Measurements from ENCODE around the gene EHMT2. TPM values are rescaled to one million over a fixed set of nuclear protein-coding genes. Genes with fewer than 3 reads are reported as not detected.
A peak's percentile ranks its signal among the peaks of the same experiment; 100 is the strongest.

The EHMT2 gene
- total RNA-seq, 1 donor from 2014 or later = 135 TPM

- H3K36me3 Mint-ChIP-seq = peaks cover 4% of the 10 kb centered on the region
- no peaks in the 10 kb centered on the region for H3K27me3 Mint-ChIP-seq (ENCODE audit: low read depth)
- TF ChIP-seq CTCF (IDR thresholded peaks at IDR 0.05; ENCODE audit: unreplicated experiment) = no peak
- H3K27ac Mint-ChIP-seq = peak within 1 kb of the TSS; percentile 100
- no peaks in the 10 kb centered on the region for H3K9me3 Mint-ChIP-seq
- DNase-seq (ENCODE audit: low spot score in 2 of 2, unreplicated experiment in 2 of 2) = peak; percentile 97 to 98
- H3K4me1 Mint-ChIP-seq = peaks cover 20% of the 10 kb centered on the region
- peak within 1 kb of the TSS; percentile 97 for H3K4me3 Mint-ChIP-seq
These were observed 34.9 kb downstream of the EHMT2 start, which contains the start of gene NEU1 for GRCh38 chr6:31862344-31863235. NEU1 (minus strand) TSS chr6:31862821; CDS start chr6:31862776, 45 bp downstream.

- Mint-ChIP-seq H3K36me3 (peaks cover 8% of the 10 kb centered on the region), H3K27me3 (ENCODE audit: low read depth) (no peaks in the 10 kb centered on the region), H3K27ac (peak overlapping the region; percentile 100), H3K4me3 (peak overlapping the region; percentile 97), H3K9me3 (no peaks in the 10 kb centered on the region), H3K4me1 (peaks cover 20% of the 10 kb centered on the region)
- no peak for TF ChIP-seq CTCF (IDR thresholded peaks at IDR 0.05; ENCODE audit: unreplicated experiment)
- no peak for DNase-seq (ENCODE audit: low spot score in 2 of 2, unreplicated experiment in 2 of 2)
These were observed 35.6 kb downstream of the EHMT2 start for GRCh38 chr6:31861919-31862343.

GRCh38 chr6:31861150-31861549, 36.3 kb downstream of the EHMT2 start:
- no peak for TF ChIP-seq CTCF (IDR thresholded peaks at IDR 0.05; ENCODE audit: unreplicated experiment)
- no peak for DNase-seq (ENCODE audit: low spot score in 2 of 2, unreplicated experiment in 2 of 2)
- H3K27ac Mint-ChIP-seq = no peak overlapping the region

GRCh38 chr6:31860349-31860748, 37.1 kb downstream of the EHMT2 start:
- Mint-ChIP-seq H3K4me3 (no peak overlapping the region), H3K36me3 (peaks cover 12% of the 10 kb centered on the region), H3K27ac (no peak overlapping the region), H3K4me1 (peaks cover 20% of the 10 kb centered on the region), H3K9me3 (no peaks in the 10 kb centered on the region), H3K27me3 (ENCODE audit: low read depth) (no peaks in the 10 kb centered on the region)
- TF ChIP-seq CTCF (IDR thresholded peaks at IDR 0.05; ENCODE audit: unreplicated experiment) = no peak
- no peak for DNase-seq (ENCODE audit: low spot score in 2 of 2, unreplicated experiment in 2 of 2)

More at GRCh38 chr6:31861150-31861549, 36.3 kb downstream of the EHMT2 start:
- peaks cover 20% of the 10 kb centered on the region for H3K4me1 Mint-ChIP-seq
- H3K4me3 Mint-ChIP-seq = peak overlapping the region; percentile 97
- H3K9me3 Mint-ChIP-seq = no peaks in the 10 kb centered on the region
- peaks cover 8% of the 10 kb centered on the region for H3K36me3 Mint-ChIP-seq
- no peaks in the 10 kb centered on the region for H3K27me3 Mint-ChIP-seq (ENCODE audit: low read depth)

GRCh38 chr6:31859923-31860322, 37.6 kb downstream of the EHMT2 start:
- Mint-ChIP-seq H3K36me3 (peaks cover 15% of the 10 kb centered on the region), H3K27me3 (ENCODE audit: low read depth) (no peaks in the 10 kb centered on the region), H3K9me3 (no peaks in the 10 kb centered on the region), H3K4me3 (peak overlapping the region; percentile 14), H3K4me1 (peaks cover 16% of the 10 kb centered on the region), H3K27ac (peak overlapping the region; percentile 50)
- TF ChIP-seq CTCF (IDR thresholded peaks at IDR 0.05; ENCODE audit: unreplicated experiment) = no peak
- DNase-seq (ENCODE audit: low spot score in 2 of 2, unreplicated experiment in 2 of 2) = no peak
